ENCODE data around the gene PTH1R.

DNA sequence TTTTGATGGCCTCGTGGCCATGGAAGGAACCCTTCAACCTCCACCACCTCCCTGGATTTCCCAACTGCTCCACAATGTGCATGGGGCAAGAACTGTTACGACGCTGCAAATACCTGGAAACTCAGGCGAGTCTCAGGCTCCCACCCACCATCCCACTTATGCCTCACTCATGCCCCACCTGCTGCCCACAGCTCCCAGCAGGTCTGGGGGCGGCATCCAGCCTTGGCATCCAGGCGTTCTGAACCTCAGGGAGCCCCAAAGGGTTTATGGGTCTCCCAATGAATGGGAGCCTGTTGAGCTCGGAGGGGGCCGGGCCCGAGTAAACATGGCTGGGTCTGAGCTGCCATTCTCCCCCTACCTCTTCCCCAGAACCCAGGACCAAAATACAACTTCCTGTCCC lies 2.0 kb upstream of the PTH1R start:
- TF ChIP-seq POLR2AphosphoS5 (IDR thresholded peaks at IDR 0.05) (no peak), POLR2A (IDR thresholded peaks at IDR 0.05) (no peak)
- TF ChIP-seq, protein P1, sequence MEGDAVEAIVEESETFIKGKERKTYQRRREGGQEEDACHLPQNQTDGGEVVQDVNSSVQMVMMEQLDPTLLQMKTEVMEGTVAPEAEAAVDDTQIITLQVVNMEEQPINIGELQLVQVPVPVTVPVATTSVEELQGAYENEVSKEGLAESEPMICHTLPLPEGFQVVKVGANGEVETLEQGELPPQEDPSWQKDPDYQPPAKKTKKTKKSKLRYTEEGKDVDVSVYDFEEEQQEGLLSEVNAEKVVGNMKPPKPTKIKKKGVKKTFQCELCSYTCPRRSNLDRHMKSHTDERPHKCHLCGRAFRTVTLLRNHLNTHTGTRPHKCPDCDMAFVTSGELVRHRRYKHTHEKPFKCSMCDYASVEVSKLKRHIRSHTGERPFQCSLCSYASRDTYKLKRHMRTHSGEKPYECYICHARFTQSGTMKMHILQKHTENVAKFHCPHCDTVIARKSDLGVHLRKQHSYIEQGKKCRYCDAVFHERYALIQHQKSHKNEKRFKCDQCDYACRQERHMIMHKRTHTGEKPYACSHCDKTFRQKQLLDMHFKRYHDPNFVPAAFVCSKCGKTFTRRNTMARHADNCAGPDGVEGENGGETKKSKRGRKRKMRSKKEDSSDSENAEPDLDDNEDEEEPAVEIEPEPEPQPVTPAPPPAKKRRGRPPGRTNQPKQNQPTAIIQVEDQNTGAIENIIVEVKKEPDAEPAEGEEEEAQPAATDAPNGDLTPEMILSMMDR (IDR thresholded peaks at IDR 0.05) = no peak

Data from prostate gland (tissue), 2 donors.